HCT116 (cell line): ENCODE results near the gene PBXIP1. TPM values are rescaled to one million over a fixed set of nuclear protein-coding genes. Genes with fewer than 3 reads are reported as not detected.

Source experiments
- ATAC-seq: fragments of 200-7000 bp; cut with Tn5 transposase; 2 replicates; pipeline ENCODE4 v1.9.1; 2020; ENCODE audit warnings: mild to moderate bottlenecking, moderate library complexity
- BruUV-seq: library from RNA; stranded (reverse); fragments of 400-500 nt; replicated peaks from 2 replicates; lab custom pipeline; 2021; lab: Mats Ljungman, UMichigan
- CTCF ChIA-PET: fragments of 300-600 bp; sonication (Branson Sonifier 250); formaldehyde crosslinking; loops from one replicate; lab custom pipeline; 2021; ENCODE audit warnings: antibody characterized with exemption; lab: Charles Lee
- POLR2A ChIA-PET: fragments of 300-600, 350-600 bp; sonication (Branson Sonifier 250); formaldehyde crosslinking; loops from one replicate; lab custom pipeline; 2021; ENCODE audit warnings: antibody characterized with exemption; lab: Charles Lee
- RAD21 ChIA-PET, 2 experiments: fragments of 300-600 bp; sonication (Branson Sonifier 250); formaldehyde crosslinking; loops; one replicate each; lab custom pipeline; 2023; ENCODE audit warnings: low total read pairs in 2 of 2; ENCODE audit not compliant: uncharacterized antibody in 2 of 2, unreplicated experiment in 2 of 2, low non-redundant PET in 1 of 2; lab: Charles Lee
- DNase-seq: peaks from one replicate; pipeline ENCODE4 v3.0.0-alpha.2; 2010; ENCODE audit warnings: low read depth, low spot score
- H2AFZ ChIP-seq: fragments of 200-600 bp; shearing (Covaris generic), sonication (generic); 2 replicates; pipeline ENCODE4 v1.6.1; 2017; ENCODE audit warnings: low read depth, mixed run types, mixed read lengths, antibody characterized with exemption, low read length; ENCODE audit not compliant: poor library complexity, severe bottlenecking
- H3K27ac ChIP-seq: 2 replicates; pipeline ENCODE4 v1.5.1; 2012; ENCODE audit warnings: low read depth, low read length
- H3K27me3 ChIP-seq: fragments of 200-600 bp; sonication (generic); 2 replicates; pipeline ENCODE4 v1.6.1; 2016; ENCODE audit warnings: mixed run types, low read length, mixed read lengths; ENCODE audit not compliant: insufficient read depth
- H3K36me3 ChIP-seq, 2 experiments: fragments of 200-500 bp in 1 of 2; fragments of 200-600 bp in 1 of 2; sonication (Bioruptor generic) in 1 of 2; sonication (generic) in 1 of 2; 2 replicates each; pipeline versions ENCODE4 v1.5.1 to v1.6.1; 2014 to 2016; ENCODE audit warnings: low read length in 2 of 2, inconsistent platforms in 1 of 2, mixed read lengths in 1 of 2, mixed run types in 1 of 2; ENCODE audit not compliant: insufficient read depth in 2 of 2, control insufficient read depth in 1 of 2
- H3K4me1 ChIP-seq, 2 experiments: fragments of 200-600 bp in 1 of 2; sonication (generic) in 1 of 2; 2 replicates each; pipeline versions ENCODE4 v1.5.1 to v1.6.1; 2012 to 2017; ENCODE audit warnings: low read length in 2 of 2, inconsistent platforms in 1 of 2, mild to moderate bottlenecking in 1 of 2, mixed read lengths in 1 of 2, mixed run types in 1 of 2, moderate library complexity in 1 of 2; ENCODE audit not compliant: insufficient read depth in 2 of 2, control insufficient read depth in 1 of 2
- H3K4me2 ChIP-seq: fragments of 200-600 bp; sonication (generic); 2 replicates; pipeline ENCODE4 v1.6.1; 2017; ENCODE audit warnings: mixed run types, low read length, mixed read lengths
- H3K4me3 ChIP-seq, 2 experiments: fragments of 200-600 bp in 1 of 2; sonication (generic) in 1 of 2; replicated peaks in 1 of 2; 2 replicates each; pipeline ENCODE4 v1.5.1; 2011 to 2016; ENCODE audit warnings: low read length in 2 of 2, control low read depth in 1 of 2, low read depth in 1 of 2, mild to moderate bottlenecking in 1 of 2, mixed read lengths in 1 of 2, mixed run types in 1 of 2
- H3K79me2 ChIP-seq: fragments of 200-600 bp; sonication (generic); 2 replicates; pipeline ENCODE4 v1.6.1; 2017; ENCODE audit warnings: mild to moderate bottlenecking, mixed run types, low read length, moderate library complexity, mixed read lengths; ENCODE audit not compliant: insufficient read depth
- H3K9ac ChIP-seq: fragments of 200-600 bp; sonication (generic); 2 replicates; pipeline ENCODE4 v1.6.1; 2016; ENCODE audit warnings: low read length, mixed read lengths
- H3K9me2 ChIP-seq: fragments of 200-600 bp; sonication (generic), shearing (Covaris generic); 2 replicates; pipeline ENCODE4 v1.6.1; 2017; ENCODE audit warnings: mixed run types, mild to moderate bottlenecking, moderate library complexity; ENCODE audit not compliant: insufficient read depth
- H3K9me3 ChIP-seq, 2 experiments: fragments of 200-500 bp in 1 of 2; fragments of 200-600 bp in 1 of 2; sonication (Bioruptor generic) in 1 of 2; sonication (generic) in 1 of 2; 2 replicates each; pipeline ENCODE4 v1.6.1; 2014 to 2017; ENCODE audit warnings: low read length in 2 of 2, mixed read lengths in 2 of 2, inconsistent platforms in 1 of 2, low read depth in 1 of 2, mild to moderate bottlenecking in 1 of 2, mixed run types in 1 of 2, moderate library complexity in 1 of 2; ENCODE audit not compliant: control insufficient read depth in 1 of 2, insufficient read depth in 1 of 2
- H4K20me1 ChIP-seq: fragments of 200-600 bp; sonication (generic), shearing (Covaris generic); 2 replicates; pipeline ENCODE4 v1.6.1; 2017; ENCODE audit warnings: mixed run types, mild to moderate bottlenecking, moderate library complexity; ENCODE audit not compliant: insufficient read depth
- CEBPB ChIP-seq: IDR thresholded peaks from 2 replicates; pipeline ENCODE4 v1.6.1; 2012; ENCODE audit warnings: low read depth
- ELF1 ChIP-seq: IDR thresholded peaks from 2 replicates; pipeline ENCODE4 v1.6.1; 2012; ENCODE audit warnings: low read depth, borderline replicate concordance
- MAX ChIP-seq: IDR thresholded peaks from 2 replicates; pipeline ENCODE4 v1.6.1; 2012
- POLR2AphosphoS5 ChIP-seq: IDR thresholded peaks from 2 replicates; pipeline ENCODE4 v1.6.1; 2011; ENCODE audit warnings: mild to moderate bottlenecking, low read depth, low read length, moderate library complexity
- ZFX ChIP-seq: fragments of 450-650 bp; IDR thresholded peaks from 2 replicates; pipeline ENCODE4 v1.6.1; 2017
- ZNF274 ChIP-seq: fragments of 200-500 bp; sonication (Bioruptor generic); IDR thresholded peaks from 2 replicates; pipeline ENCODE4 v1.6.1; 2014; ENCODE audit warnings: mild to moderate bottlenecking, low read depth, low read length, inconsistent platforms
- intact Hi-C: fragments of 100-400 bp; cut with micrococcal nuclease; formaldehyde crosslinking; loops from 2 replicates; pipeline ENCODE4 v1.10.0; 2022
- total RNA-seq: library from RNA; stranded (reverse); gene quantifications from one replicate; pipeline ENCODE4 v1.2.1, GENCODE V29; 2021; ENCODE audit not compliant: unreplicated experiment
- TF ChIP-seq, protein P1 (sequence below), 3 experiments: fragments of 200-600 bp in 1 of 3; sonication (generic) in 1 of 3; IDR thresholded peaks in 2 of 3; conservative IDR thresholded peaks in 1 of 3; 2 replicates each; pipeline ENCODE4 v1.5.1; 2012 to 2017; ENCODE audit warnings: low read depth in 2 of 3, low read length in 2 of 3, antibody characterized with exemption in 1 of 3, borderline replicate concordance in 1 of 3, control low read depth in 1 of 3, mild to moderate bottlenecking in 1 of 3, mixed read lengths in 1 of 3, mixed run types in 1 of 3, moderate library complexity in 1 of 3; ENCODE audit not compliant: insufficient read depth in 1 of 3
- TF ChIP-seq, protein P2 (sequence below): IDR thresholded peaks from 2 replicates; pipeline ENCODE4 v1.6.1; 2012

PBXIP1 gene
- total RNA-seq, 1 experiment from 2014 or later = 12.6 TPM

- H3K27ac ChIP-seq = peak overlapping the region; percentile 92
- H3K9ac ChIP-seq = peak overlapping the region; percentile 78
- no peaks in the 10 kb centered on the region for H3K27me3 ChIP-seq
- no peaks in the 10 kb centered on the region for H4K20me1 ChIP-seq
- BruUV-seq = TSS peak; percentile 79
- ChIA-PET RAD21 (no interaction called here), CTCF (interaction anchor here (1.6 to 2.5 kb wide), 2 partner anchors 8 to 37 kb away, joined by 10 to 15 read pairs; partner anchors contain the start of gene SHC1), POLR2A (interaction anchor here (1.0 to 2.4 kb wide), 3 partner anchors 10 to 31 kb away, joined by 3 to 38 read pairs (median 3); partner anchors contain the start of genes CKS1B, LENEP and SHC1)
- H3K36me3 ChIP-seq = peaks cover 22 to 48% of the 10 kb centered on the region in 2 experiments; a peak in 3 of 4 replicates
- no peaks in the 10 kb centered on the region for H3K9me3 ChIP-seq
- no peaks in the 10 kb centered on the region for H3K9me2 ChIP-seq
- H3K79me2 ChIP-seq = peaks cover 32% of the 10 kb centered on the region
- TF ChIP-seq, protein P1, sequence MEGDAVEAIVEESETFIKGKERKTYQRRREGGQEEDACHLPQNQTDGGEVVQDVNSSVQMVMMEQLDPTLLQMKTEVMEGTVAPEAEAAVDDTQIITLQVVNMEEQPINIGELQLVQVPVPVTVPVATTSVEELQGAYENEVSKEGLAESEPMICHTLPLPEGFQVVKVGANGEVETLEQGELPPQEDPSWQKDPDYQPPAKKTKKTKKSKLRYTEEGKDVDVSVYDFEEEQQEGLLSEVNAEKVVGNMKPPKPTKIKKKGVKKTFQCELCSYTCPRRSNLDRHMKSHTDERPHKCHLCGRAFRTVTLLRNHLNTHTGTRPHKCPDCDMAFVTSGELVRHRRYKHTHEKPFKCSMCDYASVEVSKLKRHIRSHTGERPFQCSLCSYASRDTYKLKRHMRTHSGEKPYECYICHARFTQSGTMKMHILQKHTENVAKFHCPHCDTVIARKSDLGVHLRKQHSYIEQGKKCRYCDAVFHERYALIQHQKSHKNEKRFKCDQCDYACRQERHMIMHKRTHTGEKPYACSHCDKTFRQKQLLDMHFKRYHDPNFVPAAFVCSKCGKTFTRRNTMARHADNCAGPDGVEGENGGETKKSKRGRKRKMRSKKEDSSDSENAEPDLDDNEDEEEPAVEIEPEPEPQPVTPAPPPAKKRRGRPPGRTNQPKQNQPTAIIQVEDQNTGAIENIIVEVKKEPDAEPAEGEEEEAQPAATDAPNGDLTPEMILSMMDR (IDR thresholded peaks at IDR 0.05 in 2 of 3, conservative IDR thresholded peaks at IDR 0.05 in 1 of 3; ENCODE audit: borderline replicate concordance in 1 of 3, insufficient read depth in 1 of 3, low read depth in 2 of 3, low read length in 2 of 3) = no peak
- TF ChIP-seq ELF1 = no peak
- TF ChIP-seq POLR2AphosphoS5 = peak; percentile 32
- TF ChIP-seq ZNF274 = no peak
- TF ChIP-seq MAX = no peak; the same call in none of the 2 replicates
- peak; percentile 87 for TF ChIP-seq ZFX
- TF ChIP-seq, protein P2, sequence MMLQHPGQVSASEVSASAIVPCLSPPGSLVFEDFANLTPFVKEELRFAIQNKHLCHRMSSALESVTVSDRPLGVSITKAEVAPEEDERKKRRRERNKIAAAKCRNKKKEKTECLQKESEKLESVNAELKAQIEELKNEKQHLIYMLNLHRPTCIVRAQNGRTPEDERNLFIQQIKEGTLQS = no peak
- TF ChIP-seq CEBPB = no peak
- H3K4me2 ChIP-seq = peak overlapping the region; percentile 82
- intact Hi-C loops = loop anchor here (5.0 kb wide), 1 partner anchor 35 kb away; no protein-coding TSS in a partner anchor
- DNase-seq (no peak), ATAC-seq (peak; percentile 35)
- H2AFZ ChIP-seq = no peak overlapping the region
- peak overlapping the region; percentile 64 to 80 for H3K4me3 ChIP-seq
- H3K4me1 ChIP-seq = peaks cover 17 to 43% of the 10 kb centered on the region in 2 experiments
These were observed 6.4 kb upstream of the PBXIP1 start for GRCh38 chr1:154962156-154962749.
